Epithelial cell of alveolus of lung (primary cell): ENCODE data around the gene SOAT2. TPM values are rescaled to one million over a fixed set of nuclear protein-coding genes. Genes with fewer than 3 reads are reported as not detected.

Experiments used
- total RNA-seq: library from RNA; depleted of rRNA; stranded (reverse); fragments of >200 nt; gene quantifications from 2 replicates; pipeline ENCODE4 v1.2.1, GENCODE V29; 2015

The SOAT2 gene, protein sequence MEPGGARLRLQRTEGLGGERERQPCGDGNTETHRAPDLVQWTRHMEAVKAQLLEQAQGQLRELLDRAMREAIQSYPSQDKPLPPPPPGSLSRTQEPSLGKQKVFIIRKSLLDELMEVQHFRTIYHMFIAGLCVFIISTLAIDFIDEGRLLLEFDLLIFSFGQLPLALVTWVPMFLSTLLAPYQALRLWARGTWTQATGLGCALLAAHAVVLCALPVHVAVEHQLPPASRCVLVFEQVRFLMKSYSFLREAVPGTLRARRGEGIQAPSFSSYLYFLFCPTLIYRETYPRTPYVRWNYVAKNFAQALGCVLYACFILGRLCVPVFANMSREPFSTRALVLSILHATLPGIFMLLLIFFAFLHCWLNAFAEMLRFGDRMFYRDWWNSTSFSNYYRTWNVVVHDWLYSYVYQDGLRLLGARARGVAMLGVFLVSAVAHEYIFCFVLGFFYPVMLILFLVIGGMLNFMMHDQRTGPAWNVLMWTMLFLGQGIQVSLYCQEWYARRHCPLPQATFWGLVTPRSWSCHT
- 0.48 TPM in 1 of 2 replicates, not detected in the other for total RNA-seq

GRCh38 chr12:53102883-53103807, at the start of gene SOAT2:
TSS of gene SOAT2 (plus strand) at chr12:53103486. CDS start at chr12:53103578, 92 bp downstream.

DNA sequence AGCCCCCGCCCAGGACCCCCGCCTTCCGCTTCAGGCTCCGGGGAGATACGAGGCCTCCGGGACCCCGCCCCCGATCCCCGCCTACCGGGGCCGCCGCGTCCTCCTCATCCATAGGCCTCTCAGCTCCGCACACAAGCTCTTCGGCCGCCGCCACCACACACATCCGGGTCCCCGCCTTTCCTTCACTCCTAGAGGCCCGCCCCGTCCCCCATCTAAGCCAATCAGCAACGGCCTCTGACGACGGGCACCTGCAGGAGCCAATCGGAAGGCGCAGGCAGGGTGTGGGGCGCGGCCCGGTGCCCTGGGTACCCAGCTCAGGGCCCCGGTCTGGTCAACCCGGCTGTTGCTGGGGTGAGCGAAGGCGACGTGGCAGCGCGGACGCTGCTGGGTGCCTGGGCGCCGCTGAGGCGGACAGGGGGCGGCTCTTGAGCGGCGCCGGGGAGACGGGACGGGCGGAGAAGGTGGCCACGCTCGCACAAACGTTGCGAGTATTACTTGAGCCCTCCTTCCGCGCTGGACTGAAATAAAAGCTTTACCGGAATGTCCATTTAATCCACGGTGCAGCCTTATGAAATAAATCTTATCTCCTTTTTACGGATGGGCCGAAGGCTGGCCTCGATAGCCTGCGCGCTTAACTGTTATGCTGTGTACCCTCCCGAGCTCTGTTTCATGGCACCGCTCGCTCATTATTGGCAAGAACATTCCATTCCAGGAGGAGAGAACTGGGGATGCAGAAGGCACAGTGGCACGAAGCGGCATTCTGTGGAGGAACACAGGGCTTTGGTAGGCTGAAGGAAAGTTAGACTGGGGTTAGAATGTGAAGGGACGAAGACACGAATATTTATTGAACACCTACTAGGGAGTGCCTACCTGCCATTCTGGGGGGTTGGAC, 23.8 kb upstream of the SOAT2 start, which contains the start of gene SPRYD3:
Gene SPRYD3 (minus strand): TSS at position 165 of the 892 bp plus-strand sequence. CDS start 57 bp downstream, at position 108.

DNA sequence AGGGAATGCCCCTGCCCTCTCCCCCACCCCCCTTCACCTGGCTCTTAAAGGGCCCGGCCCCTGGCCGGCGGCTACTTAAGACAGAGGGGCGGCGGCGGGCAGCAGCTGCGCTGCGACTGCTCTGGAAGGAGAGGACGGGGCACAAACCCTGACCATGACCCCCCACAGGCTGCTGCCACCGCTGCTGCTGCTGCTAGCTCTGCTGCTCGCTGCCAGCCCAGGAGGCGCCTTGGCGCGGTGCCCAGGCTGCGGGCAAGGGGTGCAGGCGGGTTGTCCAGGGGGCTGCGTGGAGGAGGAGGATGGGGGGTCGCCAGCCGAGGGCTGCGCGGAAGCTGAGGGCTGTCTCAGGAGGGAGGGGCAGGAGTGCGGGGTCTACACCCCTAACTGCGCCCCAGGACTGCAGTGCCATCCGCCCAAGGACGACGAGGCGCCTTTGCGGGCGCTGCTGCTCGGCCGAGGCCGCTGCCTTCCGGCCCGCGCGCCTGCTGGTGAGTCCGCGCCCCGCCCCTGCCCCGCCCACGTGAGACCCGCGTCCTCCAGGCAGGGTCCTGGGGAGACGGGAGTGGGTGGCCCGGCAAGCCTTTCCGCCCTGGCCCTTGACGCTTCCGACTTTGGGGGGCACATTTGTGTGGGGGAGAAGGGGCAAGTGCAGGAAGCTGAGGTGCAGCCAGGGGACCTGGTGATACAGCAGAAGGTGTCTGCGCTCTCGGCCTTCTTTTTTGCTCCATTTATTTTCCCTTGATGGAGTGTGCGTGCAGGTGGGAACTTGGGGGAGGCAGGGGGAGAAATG, 5.5 kb upstream of the SOAT2 start, which contains the start of gene IGFBP6:
Gene IGFBP6 (plus strand): TSS at position 104 of the 790 bp plus-strand sequence. CDS start 51 bp downstream, at position 155.

Other genes starting within 250 kb of the SOAT2 start
- 32.7 and 229 TPM in 2 replicates for gene KRT8, start 198.4 kb upstream of the SOAT2 start, total RNA-seq
- gene KRT18, start 154.4 kb upstream of the SOAT2 start, total RNA-seq = 40.2 and 303 TPM in 2 replicates
- 476 and 883 TPM in 2 replicates for gene EIF4B, start 97.0 kb upstream of the SOAT2 start, total RNA-seq
- 44.6 and 127 TPM in 2 replicates for gene TNS2, start 53.4 kb upstream of the SOAT2 start, total RNA-seq
- 9.3 and 25.7 TPM in 2 replicates for gene SPRYD3, start 24.1 kb upstream of the SOAT2 start, total RNA-seq
- gene IGFBP6, start 5.8 kb upstream of the SOAT2 start, total RNA-seq = 162 and 1,029 TPM in 2 replicates
- gene ZNF740, start 77.2 kb downstream of the SOAT2 start, total RNA-seq = 7.4 and 9.4 TPM in 2 replicates
- 1.2 and 7.5 TPM in 2 replicates for gene CSAD, start 77.4 kb downstream of the SOAT2 start, total RNA-seq
- gene ITGB7, start 103.8 kb downstream of the SOAT2 start, total RNA-seq = not detected in 2 replicates
- 27.5 and 37.2 TPM in 2 replicates for gene RARG, start 128.7 kb downstream of the SOAT2 start, total RNA-seq
- 3.0 and 7.4 TPM in 2 replicates for gene ESPL1, start 164.8 kb downstream of the SOAT2 start, total RNA-seq
- gene PFDN5, start 192.1 kb downstream of the SOAT2 start, total RNA-seq = 447 and 505 TPM in 2 replicates
- gene MYG1, start 196.2 kb downstream of the SOAT2 start, total RNA-seq = 69.1 and 89.9 TPM in 2 replicates
- gene AAAS, start 218.1 kb downstream of the SOAT2 start, total RNA-seq = 54.5 and 63.0 TPM in 2 replicates
- gene SP7, start 232.9 kb downstream of the SOAT2 start, total RNA-seq = under 0.01 TPM in 1 of 2 replicates, not detected in the other